CD4-positive, alpha-beta T cell treated with Interleukin-21 for 1 hour (primary cell): ENCODE results near the gene COL8A1.

Experiments
- DNase-seq: peaks from one replicate; pipeline ENCODE4 v3.0.0-alpha.2; 2020

Gene COL8A1

DNA sequence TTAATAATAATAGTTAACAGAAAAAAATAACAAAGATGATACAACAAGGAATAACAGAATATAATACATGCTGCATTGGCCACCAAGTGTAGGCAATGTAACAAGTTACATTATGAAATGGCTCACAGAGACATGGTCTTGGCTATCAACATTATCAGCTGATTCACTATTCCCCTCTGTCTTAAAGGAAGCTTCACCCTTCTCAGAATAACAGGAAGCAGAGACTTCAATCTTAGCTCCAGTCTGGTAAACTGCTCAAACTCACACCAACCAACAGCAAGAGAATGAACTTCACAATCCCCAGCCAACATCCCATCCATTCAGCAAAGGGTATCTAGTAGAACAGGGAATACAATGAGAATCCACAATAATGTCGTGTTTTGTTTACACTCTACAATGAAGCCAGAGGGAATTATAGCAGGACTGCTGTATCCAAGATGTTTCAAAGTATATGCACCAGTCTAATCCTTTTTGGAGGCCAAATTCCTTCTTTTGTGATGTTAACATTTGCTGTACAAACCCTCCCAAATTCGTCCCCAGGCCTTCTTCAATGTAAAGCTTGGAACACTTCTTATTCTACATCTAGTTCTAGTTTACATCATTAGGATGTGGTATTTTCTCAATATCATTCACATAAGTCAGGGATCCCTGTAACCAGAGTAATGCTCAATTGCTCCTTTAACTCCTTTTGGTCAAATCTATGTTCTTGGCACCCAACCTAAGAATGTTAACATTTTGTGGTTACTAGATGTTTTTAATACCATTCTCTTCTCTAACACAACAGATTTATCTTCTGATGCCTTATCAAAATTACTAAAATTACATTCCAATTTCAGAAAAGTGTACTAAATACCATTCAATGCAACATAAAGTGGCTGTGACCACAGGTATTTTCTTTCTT, 126.9 kb downstream of the COL8A1 start:
- no peak for DNase-seq

GRCh38 chr3:99767291-99767690, 128.9 kb downstream of the COL8A1 start:
- DNase-seq = no peak

DNA sequence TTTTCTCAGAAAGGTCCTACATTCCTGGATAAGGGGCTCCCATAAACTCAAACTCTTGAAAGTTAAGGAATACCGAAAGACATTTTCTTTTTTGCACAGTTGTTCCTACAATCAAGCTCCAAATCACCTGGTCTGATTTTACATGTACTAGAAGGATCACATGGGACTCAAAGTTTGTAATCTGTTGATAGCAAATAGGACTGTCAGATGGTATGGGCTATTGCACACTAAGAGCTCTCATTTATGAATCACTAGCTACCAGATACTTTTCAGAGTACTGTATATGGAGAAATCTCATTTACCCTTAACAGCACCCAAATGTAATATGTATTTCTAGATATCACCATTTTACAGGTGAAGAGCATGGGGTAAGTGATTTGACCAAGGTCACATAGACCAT, 129.7 kb downstream of the COL8A1 start:
- no peak for DNase-seq

- DNase-seq = no peak
Measured at GRCh38 chr3:99768808-99769501, 130.6 kb downstream of the COL8A1 start.

- no peak for DNase-seq
Measured at GRCh38 chr3:99772171-99772570, 133.8 kb downstream of the COL8A1 start.

- no peak for DNase-seq
Measured at GRCh38 chr3:99772671-99773070, 134.3 kb downstream of the COL8A1 start.

- DNase-seq = no peak
Measured at GRCh38 chr3:99774467-99774866, 136.1 kb downstream of the COL8A1 start.

DNA sequence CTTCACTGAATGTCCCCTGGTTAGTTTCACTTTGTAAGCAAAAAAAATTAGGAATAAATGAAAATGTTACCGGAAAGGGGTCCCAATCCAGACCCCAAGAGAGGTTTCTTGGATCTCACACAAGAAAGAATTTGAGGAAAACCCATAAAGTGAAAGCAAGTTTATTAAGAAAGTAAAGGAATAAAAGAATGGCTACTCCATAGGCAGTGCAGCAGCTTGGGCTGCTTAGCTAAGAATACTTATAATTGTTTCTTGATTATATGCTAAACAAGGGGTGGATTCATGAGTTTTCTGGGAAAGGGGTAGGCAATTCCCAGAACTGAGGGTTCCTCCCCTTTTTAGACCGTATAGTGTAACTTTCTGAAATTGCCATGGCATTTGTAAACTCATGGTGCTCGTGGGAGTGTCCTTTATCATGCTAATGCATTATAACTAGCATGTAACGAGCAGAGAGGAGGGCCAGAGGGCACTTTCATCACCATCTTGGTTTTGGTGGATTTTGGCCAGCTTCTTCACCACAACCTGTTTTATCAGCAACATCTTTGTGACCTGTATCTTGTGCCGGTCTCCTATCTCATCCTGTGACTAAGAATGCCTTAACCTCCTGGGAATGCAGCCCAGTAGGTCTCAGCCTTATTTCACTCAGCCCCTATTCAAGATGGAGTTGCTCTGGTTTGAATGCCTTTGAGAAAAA, 138.3 kb downstream of the COL8A1 start:
- no peak for DNase-seq

- DNase-seq = no peak
Measured at GRCh38 chr3:99777210-99777549, 138.8 kb downstream of the COL8A1 start.

- no peak for DNase-seq
Measured at GRCh38 chr3:99777708-99778107, 139.3 kb downstream of the COL8A1 start.

DNA sequence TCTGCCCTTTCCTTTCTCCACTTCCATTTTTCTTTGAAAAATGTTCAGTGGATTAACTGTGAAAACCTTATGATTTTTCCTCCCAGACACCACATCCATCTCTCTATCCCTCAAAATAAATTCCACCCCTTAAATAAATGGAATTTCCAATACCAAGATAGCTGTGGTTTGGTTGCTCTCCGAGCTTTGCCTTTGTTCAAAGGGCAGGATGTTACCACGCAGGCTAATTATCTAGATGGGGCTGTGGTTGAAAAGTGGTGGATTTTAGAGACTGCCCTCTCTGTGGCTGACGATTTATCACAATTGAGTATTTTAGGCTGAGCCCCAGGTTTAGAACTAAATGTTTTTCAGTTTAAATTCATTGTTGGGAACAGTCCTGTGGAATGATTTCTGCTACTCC, 142.4 kb downstream of the COL8A1 start:
- DNase-seq = no peak

DNA sequence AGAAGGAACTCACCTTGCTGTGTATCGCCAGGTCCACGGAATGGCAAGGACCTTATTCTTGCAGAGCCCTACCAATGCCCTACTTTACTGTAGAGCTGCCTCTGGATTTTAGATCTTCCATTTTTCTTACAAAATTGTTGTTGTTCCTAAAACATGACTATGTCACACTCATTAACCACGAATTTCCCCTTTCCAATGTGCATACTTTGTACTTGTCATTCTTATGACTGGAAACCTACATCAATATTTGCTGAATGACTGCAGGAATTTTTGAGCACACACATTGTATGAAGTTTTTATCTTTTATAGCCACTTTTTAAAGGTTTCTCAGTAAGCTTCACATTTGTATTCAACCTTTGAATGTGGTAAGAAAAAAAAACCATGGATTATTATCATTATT, 143.4 kb downstream of the COL8A1 start:
- DNase-seq = no peak

- no peak for DNase-seq
Measured at GRCh38 chr3:99783011-99783573, 144.7 kb downstream of the COL8A1 start.

DNA sequence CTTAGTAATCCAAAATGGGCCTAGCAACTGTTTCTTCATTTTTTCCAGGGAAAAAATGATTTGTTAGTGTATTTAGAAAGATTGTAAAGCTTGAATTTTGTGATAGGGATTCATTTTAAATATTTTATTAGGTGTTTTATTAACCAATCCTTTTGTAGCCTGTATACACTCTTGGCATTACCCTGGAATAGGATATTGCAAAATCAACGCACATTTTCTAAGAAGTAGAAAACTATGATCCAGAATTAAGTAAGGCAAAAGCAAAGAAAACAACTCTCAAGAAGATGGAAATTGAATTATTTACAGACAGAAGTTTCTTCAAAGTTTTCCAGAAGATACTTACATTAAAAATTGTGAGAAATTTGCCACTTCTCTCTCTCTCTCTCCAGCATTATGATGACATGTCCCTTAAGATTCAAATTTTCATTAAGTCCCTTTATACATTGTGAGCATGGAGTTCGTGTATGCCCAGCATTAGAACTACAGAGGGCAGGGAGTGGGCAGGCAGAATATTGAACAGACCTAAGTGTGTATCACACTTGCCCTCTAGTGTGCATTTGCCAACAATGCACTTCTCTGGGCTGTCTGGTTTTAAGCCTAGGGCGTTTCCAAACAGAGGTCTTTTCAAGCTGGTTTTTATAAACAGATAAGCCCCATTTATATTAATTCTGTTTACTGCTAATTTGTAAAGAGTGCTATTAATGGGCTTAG, 150.8 kb downstream of the COL8A1 start:
- DNase-seq = peak; percentile 12

DNA sequence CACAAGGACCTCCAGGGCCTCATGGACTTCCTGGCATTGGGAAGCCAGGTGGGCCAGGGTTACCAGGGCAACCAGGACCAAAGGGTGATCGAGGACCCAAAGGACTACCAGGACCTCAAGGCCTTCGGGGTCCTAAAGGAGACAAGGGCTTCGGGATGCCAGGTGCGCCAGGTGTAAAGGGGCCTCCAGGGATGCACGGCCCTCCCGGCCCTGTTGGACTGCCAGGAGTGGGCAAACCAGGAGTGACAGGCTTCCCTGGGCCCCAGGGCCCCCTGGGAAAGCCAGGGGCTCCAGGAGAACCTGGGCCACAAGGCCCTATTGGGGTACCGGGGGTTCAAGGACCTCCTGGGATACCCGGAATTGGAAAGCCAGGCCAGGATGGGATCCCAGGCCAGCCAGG, 156.1 kb downstream of the COL8A1 start:
- DNase-seq = no peak

- DNase-seq = no peak
Measured at GRCh38 chr3:99795573-99795972, 157.2 kb downstream of the COL8A1 start.

- DNase-seq = no peak
Measured at GRCh38 chr3:99799422-99799821, 161.0 kb downstream of the COL8A1 start.

DNA sequence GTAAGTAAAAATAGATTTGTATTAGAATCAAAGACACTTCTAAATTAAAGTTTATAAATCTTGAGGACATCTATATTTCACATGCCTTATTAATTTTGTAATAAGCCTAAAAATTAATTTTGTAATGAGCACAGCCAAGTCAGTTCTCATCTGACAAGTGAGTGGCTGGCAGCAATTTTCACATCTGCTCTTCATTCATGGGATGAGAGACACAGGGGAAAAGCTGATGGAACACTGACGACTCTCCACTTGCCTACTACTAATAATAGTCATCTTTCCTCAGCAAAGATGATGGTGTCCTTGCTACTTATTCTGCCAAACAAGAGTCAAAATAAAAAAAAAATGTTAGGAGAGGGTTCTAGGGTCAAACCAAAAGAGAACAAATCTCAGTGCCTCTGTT, 164.9 kb downstream of the COL8A1 start:
- DNase-seq = no peak

GRCh38 chr3:99805160-99805559, 166.8 kb downstream of the COL8A1 start:
- DNase-seq = no peak

GRCh38 chr3:99808163-99808794, 169.9 kb downstream of the COL8A1 start:
- DNase-seq = peak; percentile 54

- no peak for DNase-seq
Measured at GRCh38 chr3:99809565-99809964, 171.2 kb downstream of the COL8A1 start.

GRCh38 chr3:99810403-99810802, 172.0 kb downstream of the COL8A1 start:
- no peak for DNase-seq
